HL-60 (cell line): ENCODE results near the gene DIP2A.

Source experiments
- DNase-seq, 2 experiments: peaks; one replicate each; pipeline ENCODE4 v3.0.0-alpha.2; 2010 to 2020; ENCODE audit warnings: low read depth in 1 of 2, low spot score in 1 of 2
- H3K27ac ChIP-seq: fragments of 250-450 bp; sonication (Bioruptor Pico); replicated peaks from 2 replicates; pipeline ENCODE4 v1.5.1; 2020; ENCODE audit warnings: mild to moderate bottlenecking, moderate library complexity
- H3K27me3 ChIP-seq: fragments of 250-450 bp; sonication (Bioruptor Pico); 2 replicates; pipeline ENCODE4 v1.5.1; 2021; ENCODE audit warnings: mild to moderate bottlenecking, moderate library complexity; ENCODE audit not compliant: insufficient read depth, poor library complexity, severe bottlenecking
- H3K4me3 ChIP-seq: replicated peaks from 2 replicates; pipeline ENCODE4 v1.5.1; 2011; ENCODE audit warnings: mild to moderate bottlenecking, control low read depth, low read length; ENCODE audit not compliant: insufficient read depth
- CTCF ChIP-seq: IDR thresholded peaks from one replicate; pipeline ENCODE4 v1.5.1; 2011; ENCODE audit warnings: low read length, control low read depth, inconsistent platforms; ENCODE audit not compliant: insufficient read depth
- GABPA ChIP-seq: IDR thresholded peaks from 2 replicates; pipeline ENCODE4 v1.6.1; 2012; ENCODE audit warnings: low read depth
- POLR2AphosphoS5 ChIP-seq: IDR thresholded peaks from 2 replicates; pipeline ENCODE4 v1.6.1; 2012; ENCODE audit warnings: low read depth
- REST ChIP-seq: IDR thresholded peaks from 2 replicates; pipeline ENCODE4 v1.6.1; 2012; ENCODE audit warnings: low read depth; ENCODE audit not compliant: insufficient replicate concordance
- SPI1 ChIP-seq: IDR thresholded peaks from 2 replicates; pipeline ENCODE4 v1.6.1; 2012; ENCODE audit warnings: low read depth, mild to moderate bottlenecking, borderline replicate concordance

The DIP2A gene

DNA sequence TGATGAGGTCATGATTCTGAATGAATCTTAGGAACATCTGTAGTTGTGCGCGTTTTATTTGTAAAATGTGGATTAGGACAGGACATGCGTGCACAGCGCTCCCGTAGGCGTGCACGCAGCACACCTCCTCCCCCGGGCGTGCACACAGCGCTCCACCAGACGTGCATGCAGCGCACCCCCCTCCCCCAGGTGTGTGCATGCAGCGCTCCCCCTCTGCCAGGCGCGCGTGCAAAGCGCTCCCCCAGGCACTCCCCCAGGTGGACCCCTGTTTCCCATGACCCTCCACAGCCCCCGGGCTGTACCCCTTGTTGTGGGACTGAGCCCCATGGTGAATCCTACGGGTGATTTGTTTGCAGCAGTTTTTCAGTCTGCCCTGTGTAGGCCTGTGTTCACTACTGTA lies 84.6 kb downstream of the DIP2A start:
- no peak for DNase-seq
- H3K27me3 ChIP-seq = no peaks in the 10 kb centered on the region
- H3K27ac ChIP-seq = no peak overlapping the region
- no peak for TF ChIP-seq GABPA
- no peak for TF ChIP-seq POLR2AphosphoS5
- TF ChIP-seq REST = no peak
- TF ChIP-seq SPI1 = no peak
- TF ChIP-seq CTCF = no peak
- no peak overlapping the region for H3K4me3 ChIP-seq

DNA sequence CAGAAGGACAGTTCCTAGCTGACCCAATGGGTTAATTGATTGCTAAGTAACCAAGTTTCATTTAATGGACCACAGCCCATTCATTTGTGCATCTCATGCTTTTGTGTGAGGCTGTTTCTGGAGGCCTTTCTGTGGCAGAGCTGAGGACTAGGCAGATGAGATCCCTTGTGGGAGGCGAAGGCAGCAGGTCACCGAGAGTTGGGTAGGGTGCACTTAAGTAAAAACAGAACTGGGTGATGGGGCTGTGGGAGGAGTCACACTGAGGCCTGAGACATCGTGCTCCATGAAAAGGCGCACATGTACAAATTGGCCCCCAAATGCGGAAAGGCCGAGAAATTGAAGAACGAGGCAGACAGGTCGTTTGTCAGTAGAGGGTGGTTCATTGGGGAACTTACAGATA lies 85.3 kb downstream of the DIP2A start:
- TF ChIP-seq GABPA = no peak
- TF ChIP-seq REST = no peak
- no peak for TF ChIP-seq SPI1
- TF ChIP-seq CTCF = no peak
- TF ChIP-seq POLR2AphosphoS5 = no peak
- no peaks in the 10 kb centered on the region for H3K27me3 ChIP-seq
- no peak overlapping the region for H3K27ac ChIP-seq
- no peak overlapping the region for H3K4me3 ChIP-seq
- DNase-seq = no peak

DNA sequence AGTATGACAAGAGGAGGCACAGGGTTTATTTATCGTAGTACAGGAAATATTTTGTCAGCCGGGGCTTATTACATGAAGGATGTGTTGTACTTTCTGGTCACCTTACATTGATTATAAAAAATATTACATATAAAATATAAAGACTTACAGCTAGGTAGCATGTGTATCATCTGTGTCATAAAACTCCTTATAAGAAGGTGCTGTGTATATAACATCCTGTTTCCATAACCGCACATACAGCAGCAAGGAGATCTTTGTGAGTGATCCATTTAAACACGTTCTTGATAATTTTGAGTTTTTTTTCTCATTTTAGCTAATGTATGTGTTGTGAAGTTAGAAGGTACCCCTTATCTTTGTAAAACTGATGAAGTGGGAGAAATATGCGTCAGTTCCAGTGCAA lies 86.1 kb downstream of the DIP2A start:
- DNase-seq = no peak
- Histone ChIP-seq H3K4me3 (no peak overlapping the region), H3K27me3 (no peaks in the 10 kb centered on the region), H3K27ac (no peak overlapping the region)
- TF ChIP-seq CTCF = no peak
- TF ChIP-seq GABPA = no peak
- TF ChIP-seq REST = no peak
- TF ChIP-seq POLR2AphosphoS5 = no peak
- no peak for TF ChIP-seq SPI1
